Cerebellar cortex (tissue), 1 donor: ENCODE data around the gene CYP27B1.

Experiments used
- DNase-seq: peaks from one replicate; pipeline ENCODE4 v3.0.0-alpha.2; 2015; ENCODE audit warnings: low spot score

The CYP27B1 gene

DNA sequence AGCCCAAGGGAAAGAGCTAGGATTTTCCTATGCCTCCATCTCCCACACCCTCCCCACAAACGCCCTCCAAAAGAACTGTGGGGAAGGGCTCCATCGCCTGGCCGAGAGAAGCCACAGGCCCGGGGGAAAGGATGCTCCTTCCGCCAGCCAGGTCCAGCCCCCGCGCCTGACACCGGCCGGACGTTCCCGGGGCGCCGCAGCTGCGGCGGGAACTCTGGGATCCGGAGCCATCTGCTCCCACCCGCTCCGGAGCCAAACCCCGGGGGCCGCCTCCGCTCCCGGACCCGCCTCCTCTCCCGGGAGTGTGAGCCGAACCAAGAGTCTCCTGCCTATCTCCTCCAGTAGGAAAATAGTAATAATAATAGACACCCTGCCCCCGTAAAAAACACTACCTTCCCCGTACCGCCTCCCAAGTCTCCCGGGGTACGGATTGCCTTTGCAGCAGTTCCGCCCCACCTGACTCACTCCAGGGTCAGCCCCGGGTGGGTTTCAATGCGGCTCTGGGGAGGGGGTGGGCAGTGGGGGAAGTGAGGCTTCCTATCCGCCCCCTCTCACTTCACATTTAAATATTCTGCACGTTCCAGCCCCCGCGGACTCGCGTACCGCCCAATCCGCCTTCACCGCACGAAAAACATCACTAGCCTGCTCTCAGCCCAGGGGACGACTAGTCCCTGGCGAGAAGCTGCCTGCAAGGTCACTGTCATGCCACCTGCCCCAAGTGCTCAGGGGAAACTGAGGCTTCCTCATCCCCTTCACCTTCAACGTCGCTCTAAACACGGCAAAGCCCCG, 30.7 kb downstream of the CYP27B1 start:
- DNase-seq: peak; percentile 91

DNA sequence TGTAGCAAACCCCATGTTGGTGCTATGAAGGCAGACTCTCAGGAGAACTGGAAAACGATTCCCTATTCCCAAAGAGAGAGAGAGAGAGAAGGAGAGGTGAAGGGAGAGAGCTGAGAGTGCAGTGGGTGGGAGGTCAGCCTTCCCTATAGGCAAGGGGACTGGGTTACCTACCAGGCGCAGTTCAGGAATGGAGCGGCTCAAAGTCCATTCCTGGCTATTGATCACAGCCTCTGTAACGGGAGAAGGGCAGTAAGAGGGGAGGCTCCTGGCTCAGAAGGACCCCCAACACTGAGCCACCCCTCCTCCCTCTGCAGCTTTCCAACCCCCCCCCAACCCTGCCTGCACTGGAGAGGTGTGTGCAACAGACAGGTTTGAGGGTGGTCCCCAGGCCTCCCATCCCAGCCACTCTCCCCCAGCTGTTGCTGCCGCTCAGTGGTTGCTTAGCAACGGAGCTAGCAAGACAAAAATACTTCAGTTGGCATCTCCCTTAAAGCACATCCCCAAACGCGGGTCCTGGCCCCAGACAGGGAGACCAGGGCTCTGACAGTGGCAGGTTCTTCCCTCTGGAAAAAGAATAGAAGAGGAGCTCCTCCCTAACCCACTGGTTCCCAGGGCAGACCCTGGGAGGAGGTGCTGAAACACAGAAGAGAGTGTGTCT, 31.6 kb downstream of the CYP27B1 start:
- DNase-seq: no peak

DNA sequence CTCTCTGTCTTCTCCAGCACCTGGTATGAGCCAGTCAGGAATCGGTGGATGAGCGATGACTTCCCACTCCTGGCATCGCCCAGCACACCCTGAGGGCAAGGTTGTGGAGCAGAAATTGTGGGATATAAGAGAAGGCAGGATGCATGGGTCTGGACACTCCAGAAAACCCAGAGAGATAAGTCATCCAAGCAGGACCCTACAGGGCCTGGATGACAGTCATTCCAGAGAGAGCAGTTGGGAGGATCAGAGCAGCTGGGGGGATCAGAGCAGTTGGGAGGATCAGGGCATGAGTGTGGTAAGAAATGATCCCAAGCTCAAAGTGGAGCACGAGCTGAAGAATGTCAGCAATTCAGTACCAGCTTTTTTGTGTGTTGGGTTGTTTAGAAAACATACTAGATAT, 32.3 kb downstream of the CYP27B1 start:
- no peak for DNase-seq

DNA sequence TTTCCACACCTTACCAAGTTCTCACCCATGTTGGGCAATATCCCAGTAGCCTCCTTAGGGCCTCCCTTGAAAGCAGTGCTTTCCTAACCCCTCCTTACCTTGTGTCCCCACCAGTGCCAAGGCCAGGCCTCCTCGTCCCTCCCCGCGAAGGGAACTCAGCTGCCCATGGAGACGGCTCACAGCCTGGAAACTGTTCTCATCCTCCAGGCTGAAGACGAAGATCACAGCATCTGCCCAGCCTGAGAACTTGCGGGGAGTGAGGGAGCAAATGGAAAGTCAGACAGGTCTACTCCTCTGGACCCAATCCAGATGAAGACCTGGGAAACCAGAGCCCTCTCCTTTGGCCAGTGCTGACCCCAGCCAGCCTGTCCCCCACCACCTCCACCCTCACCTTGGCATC, 33.0 kb downstream of the CYP27B1 start:
- DNase-seq: no peak

DNA sequence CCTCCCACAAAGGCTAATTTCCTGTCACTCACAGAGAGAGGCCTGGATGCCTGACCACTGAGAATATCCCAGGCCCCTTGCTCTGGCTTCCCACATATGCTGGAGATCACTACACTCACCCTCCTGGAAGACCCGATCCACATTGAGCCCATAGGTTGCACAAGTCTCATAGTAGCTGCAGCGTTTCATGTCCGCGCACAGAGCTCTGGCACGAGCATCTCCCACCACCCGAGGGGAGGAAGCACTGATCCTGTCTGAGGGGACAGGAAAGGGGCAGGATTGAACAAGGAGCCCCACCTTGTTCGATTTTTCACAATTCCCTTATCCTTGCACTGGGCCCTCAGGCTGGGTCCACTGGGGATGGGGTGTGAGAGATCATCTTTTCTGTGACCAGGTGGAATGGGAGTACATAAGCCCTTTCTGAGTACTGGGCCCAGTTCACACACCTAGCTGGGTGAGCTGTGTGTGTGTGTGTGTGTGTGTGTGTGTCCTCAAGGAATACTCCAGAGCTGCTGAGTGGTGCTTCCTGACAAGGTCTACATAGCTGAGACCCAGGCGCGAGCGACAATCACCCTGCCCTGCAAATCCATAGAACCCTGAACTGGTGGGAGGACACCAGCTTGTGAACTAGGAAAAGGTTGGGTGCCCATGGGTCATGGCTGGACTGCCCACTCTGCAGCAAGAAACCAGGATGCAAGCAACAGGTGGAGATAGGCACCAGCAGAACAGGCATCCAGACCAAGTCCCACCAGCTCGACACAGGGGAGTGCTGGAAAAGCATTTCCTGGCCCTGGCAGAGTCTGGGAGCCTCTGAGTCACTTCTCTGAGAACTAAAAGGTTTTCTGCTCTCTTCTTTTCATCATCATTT, 33.9 kb downstream of the CYP27B1 start:
- no peak for DNase-seq

DNA sequence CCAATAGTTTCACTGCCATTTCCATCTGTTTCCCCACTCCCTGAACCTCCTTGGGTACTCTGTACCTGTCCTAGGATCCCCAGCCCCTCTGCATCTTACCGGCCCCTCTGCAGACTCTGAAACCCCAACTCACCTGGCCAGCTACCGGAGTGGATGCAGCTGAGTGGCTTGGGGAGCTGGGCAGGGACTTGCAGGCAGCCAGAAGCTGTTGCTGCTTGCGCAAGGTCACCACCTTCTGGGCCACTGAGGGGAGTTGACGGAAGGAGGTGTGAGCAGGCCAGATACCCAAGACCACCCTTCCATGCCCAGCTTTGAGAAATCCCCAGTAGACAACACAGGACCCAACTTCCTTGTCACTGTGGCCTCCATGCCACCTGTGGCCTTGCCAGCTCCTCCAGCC, 34.6 kb downstream of the CYP27B1 start:
- DNase-seq: no peak

DNA sequence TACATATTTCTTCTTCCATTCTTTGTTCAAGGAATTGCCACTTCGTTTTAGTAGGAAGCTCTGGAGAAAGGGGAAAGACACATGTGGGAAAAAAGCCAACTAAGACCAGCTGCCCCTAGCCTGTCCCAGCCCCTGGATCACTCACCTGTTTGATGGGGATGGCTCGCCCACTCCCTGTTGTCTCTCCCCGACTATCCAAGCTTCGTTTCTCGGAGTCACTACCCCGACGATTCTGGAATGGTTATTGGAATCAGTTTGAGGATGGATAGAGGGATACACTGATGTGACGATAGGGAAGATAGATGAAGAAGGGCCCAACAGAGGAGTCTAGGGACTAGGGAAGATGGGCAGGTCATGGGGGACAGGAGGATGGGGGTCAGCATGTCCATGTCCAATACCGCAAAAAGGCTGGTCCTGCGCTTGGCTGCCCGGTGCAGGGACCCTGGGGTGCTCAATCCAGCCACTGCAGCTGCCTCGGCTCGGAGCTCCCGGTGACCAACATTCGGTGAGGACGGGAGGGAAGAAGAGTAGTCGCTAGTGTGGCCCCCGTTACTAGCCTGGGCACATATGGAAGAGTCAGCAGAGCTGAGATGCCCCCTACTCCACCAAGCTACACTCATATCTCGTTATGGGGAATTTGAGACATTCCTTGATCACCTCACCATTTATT, 35.3 kb downstream of the CYP27B1 start:
- DNase-seq: no peak

DNA sequence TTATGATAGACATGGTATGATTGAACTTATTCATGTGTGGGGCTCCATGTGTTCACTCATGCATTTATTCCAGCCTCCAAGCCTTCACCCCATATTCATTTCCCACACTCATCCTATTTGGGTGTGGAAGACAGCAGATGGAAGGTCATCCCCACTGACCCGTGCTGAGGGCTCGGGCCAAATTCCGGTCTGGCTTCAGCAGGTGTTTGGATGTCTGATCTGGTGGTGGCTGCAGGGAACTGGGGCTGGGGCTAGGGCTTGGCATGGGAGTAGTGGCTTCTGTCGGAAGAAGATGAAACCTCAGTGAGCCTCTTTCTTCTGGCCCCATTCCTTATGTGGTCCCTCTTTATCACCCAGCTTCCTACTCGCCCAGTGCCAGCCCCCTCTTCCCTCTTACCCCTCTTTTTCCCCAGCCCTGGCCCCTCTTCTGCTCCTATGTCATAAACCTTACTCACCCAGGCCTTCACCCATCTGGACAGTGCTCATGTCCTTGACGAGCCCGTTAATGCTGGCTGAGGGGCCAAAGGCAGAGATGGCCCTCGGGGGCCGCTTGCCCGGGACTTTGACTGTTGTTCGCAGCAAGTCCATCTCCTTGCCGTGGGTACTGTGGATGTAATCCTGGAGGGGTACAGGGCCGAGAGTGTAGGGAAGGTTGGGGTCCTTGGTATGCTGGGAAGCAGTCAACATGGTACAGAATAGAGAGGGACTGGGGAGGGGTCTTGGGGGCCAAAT, 36.4 kb downstream of the CYP27B1 start:
- no peak for DNase-seq

DNA sequence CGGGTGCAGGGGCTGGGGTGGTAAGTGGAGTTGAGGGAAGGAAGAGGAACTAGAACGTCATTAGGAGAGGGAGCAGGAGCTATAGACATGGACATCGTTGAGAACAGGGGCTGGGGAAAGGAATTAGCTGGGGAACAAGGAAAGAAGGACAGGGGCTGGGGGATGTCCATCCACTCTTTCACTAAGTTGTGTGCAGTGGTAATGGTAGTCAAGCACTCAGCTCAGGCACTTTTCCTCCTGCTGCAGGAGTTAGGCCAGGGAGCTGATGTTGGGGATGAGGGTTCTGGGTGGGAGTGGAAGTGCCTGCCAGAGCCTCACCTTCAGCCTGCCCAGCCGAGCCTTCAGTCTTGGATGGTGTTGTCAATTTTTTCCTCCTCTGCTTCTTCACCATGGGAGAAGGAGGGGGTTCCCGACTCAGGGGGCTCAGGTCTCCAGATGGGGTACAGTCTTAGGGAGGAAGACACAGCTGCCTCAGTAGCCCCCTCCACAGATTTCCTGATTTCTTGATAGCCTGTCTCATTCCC, 37.5 kb downstream of the CYP27B1 start:
- DNase-seq: no peak

DNA sequence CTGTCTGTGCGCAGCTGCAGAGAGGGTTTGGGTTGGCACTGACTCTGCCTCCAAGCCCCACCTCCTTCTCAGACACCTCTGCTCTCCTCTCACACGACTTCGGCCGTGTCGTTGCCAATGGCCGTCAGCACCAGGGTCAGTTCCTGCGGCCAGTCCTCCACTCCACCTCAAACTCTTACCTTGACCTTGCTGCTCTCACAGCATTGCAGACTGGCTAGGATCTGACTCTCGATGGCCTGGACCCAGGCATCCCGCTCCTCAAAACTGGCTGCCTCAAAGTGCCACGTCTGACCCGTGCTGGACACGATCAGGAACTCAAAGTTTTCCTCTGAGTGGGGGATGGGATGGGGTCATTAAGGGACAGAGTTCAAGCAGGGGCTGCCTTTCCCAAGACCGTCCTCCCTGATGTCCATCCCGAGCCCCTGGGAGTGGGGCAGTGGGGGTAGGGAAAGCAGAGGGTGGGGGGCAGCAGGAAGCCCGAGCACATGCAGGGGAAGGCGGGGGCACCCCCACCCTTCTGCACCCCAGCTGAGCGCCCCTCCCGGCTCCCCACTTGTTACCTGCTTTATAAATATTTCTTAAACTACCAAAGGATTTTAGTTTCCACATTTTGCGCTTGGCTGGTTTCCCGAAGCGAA, 39.0 kb downstream of the CYP27B1 start:
- DNase-seq: no peak

DNA sequence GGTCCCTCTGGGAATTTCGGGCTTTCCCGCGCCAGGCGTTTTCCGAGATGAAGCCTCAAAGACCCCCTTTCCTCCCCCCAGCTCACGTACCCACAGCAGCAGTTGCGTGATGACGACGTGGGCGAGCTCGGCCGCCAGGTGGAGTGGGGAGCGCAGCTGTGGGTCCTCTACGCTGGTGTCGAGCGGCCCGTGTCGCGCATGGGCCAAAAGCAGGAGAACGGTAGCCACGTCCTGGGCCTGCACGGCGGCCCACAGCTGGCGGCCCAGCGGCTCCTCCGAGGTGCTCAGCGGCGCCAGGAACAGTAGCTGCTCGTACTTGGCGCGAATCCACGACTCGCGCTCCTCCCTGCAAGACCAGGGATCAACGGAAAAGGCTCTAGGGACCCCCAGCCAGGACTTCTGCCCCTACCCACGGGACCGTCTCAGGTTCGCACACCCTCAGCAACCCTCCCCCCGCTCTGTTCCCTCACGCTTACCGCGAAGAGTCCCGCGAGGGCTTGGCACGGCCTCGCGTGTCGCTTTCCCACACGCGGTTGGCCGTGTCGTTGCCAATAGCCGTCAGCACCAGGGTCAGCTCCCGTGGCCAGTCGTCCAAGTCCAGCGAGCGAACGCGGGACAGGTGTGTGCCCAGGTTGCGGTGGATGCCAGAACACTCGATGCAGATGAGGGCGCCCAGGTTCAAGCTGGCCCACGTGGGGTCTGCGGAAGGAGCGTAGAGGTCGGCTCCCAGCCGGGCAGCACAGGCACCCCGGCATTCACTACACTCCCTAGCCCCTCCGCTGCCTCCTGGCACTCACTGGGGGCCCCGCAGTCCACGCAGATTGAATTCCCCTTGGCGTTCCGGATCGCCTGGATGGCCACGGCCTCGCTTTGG, 39.8 kb downstream of the CYP27B1 start:
- DNase-seq: no peak

DNA sequence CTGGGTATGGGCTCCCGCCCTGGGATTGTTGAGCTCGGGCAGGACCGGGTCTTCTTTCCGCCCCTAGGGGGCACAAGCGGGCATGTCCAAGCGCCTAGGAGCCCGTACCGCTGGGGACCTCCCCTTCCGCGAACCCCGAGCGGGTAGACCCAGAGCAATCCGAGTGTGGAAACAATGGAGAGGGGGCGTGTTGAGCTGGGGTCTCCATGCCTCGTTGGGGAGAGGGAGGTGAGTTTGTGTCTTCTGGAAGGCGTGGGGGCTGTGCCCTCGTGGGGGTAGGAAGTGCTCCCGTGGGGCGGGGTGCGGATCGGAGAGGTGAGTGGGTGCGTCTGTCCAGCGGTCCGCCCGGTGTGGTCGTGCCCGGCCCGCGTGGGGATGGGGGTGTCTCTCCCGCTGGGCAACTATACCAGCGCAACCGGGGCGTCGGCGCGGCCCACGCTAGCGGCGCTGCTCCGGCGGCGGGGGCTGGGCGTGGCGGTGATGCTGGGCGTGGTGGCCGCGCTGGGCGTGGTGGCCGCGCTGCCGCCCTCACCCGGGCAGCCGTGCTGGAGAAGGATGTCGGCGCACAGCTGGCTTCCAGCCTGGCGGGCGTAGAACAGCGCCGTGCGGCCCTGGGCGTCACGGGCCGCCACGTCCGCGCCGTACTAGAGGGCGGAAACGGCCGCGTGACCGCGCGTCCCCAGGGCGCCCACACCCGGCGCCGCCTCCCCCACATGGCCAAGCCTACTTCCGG, 40.6 kb downstream of the CYP27B1 start:
- DNase-seq: no peak

DNA sequence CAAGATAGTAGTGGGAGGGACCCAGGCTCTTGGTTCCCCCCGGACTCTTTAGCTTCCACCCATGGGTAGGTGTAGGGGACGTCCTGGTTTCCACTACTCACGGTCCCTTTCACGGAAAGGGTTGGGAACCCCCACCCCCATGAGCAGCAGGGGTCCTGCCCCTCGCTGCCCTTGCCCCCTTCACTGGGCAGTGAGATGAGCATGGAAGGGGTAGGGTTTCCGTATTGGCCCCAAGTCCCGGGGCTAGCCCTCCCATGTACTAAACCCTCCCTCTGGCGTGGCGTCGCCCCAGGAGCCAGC, 41.1 kb downstream of the CYP27B1 start:
- no peak for DNase-seq

DNA sequence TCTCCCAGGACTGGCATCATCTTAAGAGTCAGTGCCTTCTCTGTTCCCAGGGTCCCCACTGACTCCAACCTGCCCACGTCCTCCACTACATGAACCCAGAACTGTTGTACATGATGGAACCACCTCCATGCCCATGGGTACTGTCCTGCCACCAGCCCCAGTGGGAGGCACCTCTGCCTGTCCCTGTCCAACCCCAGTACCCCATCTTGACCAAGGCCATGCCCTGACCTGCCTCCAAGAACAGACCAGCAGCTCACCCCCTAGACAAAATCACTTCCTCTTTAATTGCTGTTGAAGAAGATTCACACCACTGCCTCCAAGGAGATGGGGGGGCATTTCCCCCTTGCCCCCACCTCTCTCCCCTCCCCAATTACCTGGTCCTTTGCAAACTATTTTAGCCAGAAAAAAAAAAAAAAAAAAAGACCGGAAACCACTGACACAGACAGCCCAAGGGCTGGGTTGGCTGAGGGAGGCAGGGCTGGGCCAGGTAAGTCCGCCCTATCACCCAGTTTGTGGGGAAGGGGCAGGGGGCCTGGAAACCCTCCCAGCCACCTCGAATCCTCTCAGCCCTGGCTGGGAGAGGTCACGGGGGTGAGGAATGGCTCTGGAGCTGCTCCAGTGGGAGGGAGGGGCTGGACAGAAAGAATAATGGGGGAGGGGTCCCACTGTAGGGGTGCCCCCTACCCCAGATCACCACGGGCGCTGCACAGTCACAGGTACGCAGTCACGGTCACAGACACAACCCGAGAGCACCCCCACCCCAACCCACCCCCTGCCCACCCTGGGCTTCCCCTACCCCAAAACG, 41.7 kb downstream of the CYP27B1 start:
- DNase-seq: no peak

DNA sequence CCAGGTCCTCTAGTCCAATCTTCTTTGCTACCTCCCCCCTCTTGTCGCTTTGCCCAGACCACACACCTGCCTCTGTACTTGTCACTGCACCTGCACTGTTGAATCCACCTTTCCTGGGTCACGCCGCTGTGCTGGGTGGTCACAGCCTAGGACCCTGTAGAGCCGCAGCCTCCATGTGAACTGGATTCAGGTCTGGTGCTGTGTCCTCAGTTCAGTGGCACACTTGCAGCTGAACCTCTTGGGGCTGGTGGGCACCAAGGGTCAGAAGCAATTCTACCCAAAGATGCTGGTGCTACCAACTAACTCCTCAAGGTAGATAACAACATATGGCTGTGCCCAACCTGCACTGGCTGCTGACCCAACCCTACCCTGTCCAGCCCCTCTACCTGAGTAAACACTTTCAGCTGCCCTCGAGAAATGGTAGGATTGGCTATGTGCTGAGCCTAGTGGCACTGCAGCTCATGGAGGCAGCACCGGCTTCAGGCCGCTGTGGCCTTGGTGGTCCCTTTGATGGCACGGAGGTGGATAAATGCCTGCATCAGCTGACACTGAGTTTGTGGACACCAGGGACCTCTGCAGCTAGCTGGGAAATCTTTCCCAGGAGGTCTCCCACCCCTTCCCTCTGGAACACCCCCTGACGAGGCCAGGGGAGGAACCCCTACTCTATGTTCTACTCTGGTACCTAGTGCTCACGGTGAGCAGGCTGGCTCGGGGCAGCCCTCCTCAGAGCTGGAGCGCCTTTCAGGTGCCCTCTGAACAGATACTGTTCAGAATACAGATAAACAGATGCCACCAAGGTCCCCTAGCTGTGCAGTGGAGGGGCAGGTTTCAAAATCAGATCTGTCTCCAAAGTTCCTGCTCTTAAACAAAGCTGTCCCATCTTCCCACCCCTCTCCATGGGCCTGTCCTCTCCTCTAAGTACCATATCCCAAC, 42.6 kb downstream of the CYP27B1 start:
- no peak for DNase-seq

DNA sequence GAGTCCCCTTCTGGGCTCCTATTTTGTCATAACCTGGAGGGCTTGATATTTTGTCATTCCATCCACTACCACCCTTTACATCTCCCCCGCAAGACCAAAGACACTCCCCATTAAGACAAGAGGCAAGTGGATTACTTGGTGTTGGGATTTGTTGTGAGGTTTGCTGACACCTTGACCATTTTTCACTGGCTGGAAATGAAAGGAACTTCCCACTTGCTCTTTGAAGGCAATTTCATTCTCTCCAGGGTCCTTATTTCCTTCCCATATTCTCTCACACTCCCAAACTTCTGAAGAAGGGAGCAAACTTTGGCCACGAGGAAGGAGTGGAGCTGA, 43.3 kb downstream of the CYP27B1 start:
- DNase-seq: no peak
